NCI-H345 (cell line): ENCODE data around the gene PIP5K1C.
A peak's percentile ranks its signal among the peaks of the same experiment; 100 is the strongest.
"Not testable (repeated sequence)": the region's sequence is repeated elsewhere in the genome, so short reads cannot be mapped to it uniquely, and the experiment has no call there.

Source experiments
- DNase-seq: peaks from one replicate; lab custom pipeline; 2025; lab: John Stamatoyannopoulos, UW

PIP5K1C gene

DNA sequence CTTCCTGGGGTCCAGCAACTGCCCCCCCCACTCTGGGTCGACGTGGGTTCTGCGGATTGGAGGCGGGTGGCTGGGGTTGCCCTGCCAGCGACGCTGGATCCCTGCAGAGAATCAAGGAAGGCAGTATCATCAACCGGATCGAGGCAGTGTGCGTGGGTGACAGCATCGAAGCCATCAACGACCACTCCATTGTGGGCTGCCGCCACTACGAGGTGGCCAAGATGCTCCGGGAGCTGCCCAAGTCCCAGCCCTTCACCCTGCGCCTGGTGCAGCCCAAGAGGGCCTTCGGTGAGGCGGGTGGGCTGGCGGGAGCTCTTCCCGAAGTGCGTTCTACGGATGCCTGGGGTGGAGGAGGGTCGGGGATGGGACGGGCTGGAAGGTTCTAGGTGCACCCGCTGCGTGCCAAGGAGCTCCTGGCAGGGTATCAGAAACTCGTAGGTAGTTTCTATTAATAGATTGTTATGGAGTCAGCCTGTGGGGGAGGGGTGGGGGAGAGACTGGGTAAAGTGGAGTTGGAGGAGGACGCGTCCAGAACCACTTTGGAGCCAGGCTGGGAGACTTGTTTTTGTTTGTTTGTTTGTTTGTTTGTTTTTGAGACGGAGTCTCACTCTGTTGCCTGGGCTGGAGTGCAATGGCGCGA lies 113.4 kb downstream of the PIP5K1C start:
- no peak for DNase-seq

GRCh38 chr19:3586127-3586626 lies 114.1 kb downstream of the PIP5K1C start:
- DNase-seq, result peak; percentile 33

- no peak for DNase-seq
Observed at GRCh38 chr19:3585301-3586126, 114.8 kb downstream of the PIP5K1C start, which contains the start of gene GIPC3. GIPC3 (plus strand) TSS chr19:3585478; CDS start chr19:3585598, 120 bp downstream.

- DNase-seq, result not testable (repeated sequence)
Observed at GRCh38 chr19:3584036-3584802, 116.0 kb downstream of the PIP5K1C start.

DNA sequence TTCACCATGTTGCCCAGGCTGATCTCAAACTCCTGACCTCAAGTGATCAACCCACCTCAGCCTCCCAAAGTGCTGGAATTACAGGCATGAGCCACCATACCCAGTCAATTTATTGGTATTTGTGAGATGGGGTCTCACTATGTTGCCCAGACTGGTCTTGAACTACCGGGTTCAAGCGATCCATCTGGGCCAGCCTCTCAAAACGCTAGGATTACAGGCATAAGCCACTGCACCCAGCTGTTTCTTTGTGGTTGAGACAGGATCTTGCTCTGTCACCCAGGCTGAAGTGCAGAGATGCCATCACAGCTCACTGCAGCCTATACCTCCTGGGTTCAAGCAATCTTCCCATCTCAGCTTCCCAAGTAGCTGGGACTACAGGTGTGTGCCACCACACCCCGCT lies 118.5 kb downstream of the PIP5K1C start:
- DNase-seq, result not testable (repeated sequence)
